A673 (cell line): ENCODE measurements around the gene EML1. TPM values are rescaled to one million over a fixed set of nuclear protein-coding genes. Genes with fewer than 3 reads are reported as not detected.

ENCODE experiments used
- BruUV-seq: library from RNA; stranded (reverse); fragments of 400-500 nt; replicated peaks from 2 replicates; lab custom pipeline; 2021; lab: Mats Ljungman, UMichigan
- CTCF ChIA-PET: fragments of 300-600 bp; sonication (Branson Sonifier 250); formaldehyde crosslinking; loops from one replicate; lab custom pipeline; 2022; ENCODE audit warnings: antibody characterized with exemption; lab: Charles Lee
- POLR2A ChIA-PET: fragments of 300-600 bp; sonication (Branson Sonifier 250); formaldehyde crosslinking; loops from one replicate; lab custom pipeline; 2022; ENCODE audit warnings: antibody characterized with exemption; ENCODE audit not compliant: low non-redundant PET; lab: Charles Lee
- DNase-seq: peaks from one replicate; pipeline ENCODE4 v3.0.0-alpha.2; 2015; ENCODE audit warnings: low spot score
- H3K27ac ChIP-seq: fragments of 200-600 bp; sonication (generic); 2 replicates; pipeline ENCODE4 v1.5.1; 2016; ENCODE audit warnings: mixed run types, low read depth, mild to moderate bottlenecking, mixed read lengths, antibody characterized with exemption, low read length; ENCODE audit not compliant: poor library complexity, severe bottlenecking
- H3K27me3 ChIP-seq: fragments of 200-600 bp; sonication (generic); replicated peaks from 2 replicates; pipeline ENCODE4 v1.6.1; 2017; ENCODE audit warnings: mixed run types, low read depth, mild to moderate bottlenecking, mixed read lengths, antibody characterized with exemption, low read length; ENCODE audit not compliant: insufficient read depth, poor library complexity
- H3K36me3 ChIP-seq: fragments of 200-600 bp; sonication (generic); 2 replicates; pipeline ENCODE4 v1.6.1; 2016; ENCODE audit warnings: mixed run types, mild to moderate bottlenecking, mixed read lengths, antibody characterized with exemption, low read length; ENCODE audit not compliant: insufficient read depth, poor library complexity, severe bottlenecking
- H3K4me1 ChIP-seq: fragments of 200-600 bp; sonication (generic); 2 replicates; pipeline ENCODE4 v1.6.1; 2017; ENCODE audit warnings: mixed run types, mild to moderate bottlenecking, mixed read lengths, antibody characterized with exemption, low read length; ENCODE audit not compliant: insufficient read depth, poor library complexity, severe bottlenecking
- H3K4me3 ChIP-seq: fragments of 200-600 bp; sonication (generic); 2 replicates; pipeline ENCODE4 v1.5.1; 2016; ENCODE audit warnings: low read depth, mixed run types, mild to moderate bottlenecking, mixed read lengths, low read length; ENCODE audit not compliant: poor library complexity, severe bottlenecking
- H3K9me3 ChIP-seq: fragments of 200-600 bp; sonication (generic); 2 replicates; pipeline ENCODE4 v1.6.1; 2016; ENCODE audit warnings: mixed run types, low read depth, mild to moderate bottlenecking, mixed read lengths, antibody characterized with exemption, low read length; ENCODE audit not compliant: poor library complexity, severe bottlenecking
- EZH2 ChIP-seq: fragments of 200-600 bp; sonication (generic); IDR thresholded peaks from 2 replicates; pipeline ENCODE4 v1.6.1; 2017; ENCODE audit warnings: borderline replicate concordance, low read depth, mild to moderate bottlenecking, mixed read lengths, antibody characterized with exemption, low read length; ENCODE audit not compliant: poor library complexity, severe bottlenecking
- intact Hi-C: fragments of 100-400 bp; cut with micrococcal nuclease; formaldehyde crosslinking; loops from one replicate; pipeline ENCODE4 v1.10.0; 2022; ENCODE audit not compliant: unreplicated experiment
- total RNA-seq: library from RNA; stranded (reverse); gene quantifications from 2 replicates; pipeline ENCODE4 v1.2.3, GENCODE V29; 2021
- TF ChIP-seq, protein P1 (sequence below): fragments of 300-800, 200-600 bp; sonication (generic); conservative IDR thresholded peaks from 2 replicates; pipeline ENCODE4 v1.5.1; 2017; ENCODE audit warnings: low read depth, mild to moderate bottlenecking, antibody characterized with exemption, low read length, moderate library complexity, mixed read lengths

The EML1 gene
- total RNA-seq, 1 experiment from 2014 or later, result 34.1 TPM

- Histone ChIP-seq H3K36me3 (no peaks in the 10 kb centered on the region), H3K9me3 (no peaks in the 10 kb centered on the region), H3K27ac (no peak overlapping the region), H3K27me3 (no peaks in the 10 kb centered on the region), H3K4me3 (no peak overlapping the region), H3K4me1 (no peaks in the 10 kb centered on the region)
- CTCF ChIA-PET, result no interaction called here
- BruUV-seq, result no TSS peak
- intact Hi-C loops, result no loop called here
- POLR2A ChIA-PET, result no interaction called here
- TF ChIP-seq, protein P1, sequence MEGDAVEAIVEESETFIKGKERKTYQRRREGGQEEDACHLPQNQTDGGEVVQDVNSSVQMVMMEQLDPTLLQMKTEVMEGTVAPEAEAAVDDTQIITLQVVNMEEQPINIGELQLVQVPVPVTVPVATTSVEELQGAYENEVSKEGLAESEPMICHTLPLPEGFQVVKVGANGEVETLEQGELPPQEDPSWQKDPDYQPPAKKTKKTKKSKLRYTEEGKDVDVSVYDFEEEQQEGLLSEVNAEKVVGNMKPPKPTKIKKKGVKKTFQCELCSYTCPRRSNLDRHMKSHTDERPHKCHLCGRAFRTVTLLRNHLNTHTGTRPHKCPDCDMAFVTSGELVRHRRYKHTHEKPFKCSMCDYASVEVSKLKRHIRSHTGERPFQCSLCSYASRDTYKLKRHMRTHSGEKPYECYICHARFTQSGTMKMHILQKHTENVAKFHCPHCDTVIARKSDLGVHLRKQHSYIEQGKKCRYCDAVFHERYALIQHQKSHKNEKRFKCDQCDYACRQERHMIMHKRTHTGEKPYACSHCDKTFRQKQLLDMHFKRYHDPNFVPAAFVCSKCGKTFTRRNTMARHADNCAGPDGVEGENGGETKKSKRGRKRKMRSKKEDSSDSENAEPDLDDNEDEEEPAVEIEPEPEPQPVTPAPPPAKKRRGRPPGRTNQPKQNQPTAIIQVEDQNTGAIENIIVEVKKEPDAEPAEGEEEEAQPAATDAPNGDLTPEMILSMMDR, result no peak
- TF ChIP-seq EZH2, result no peak
- DNase-seq, result no peak
These were observed 36.2 kb downstream of the EML1 start for GRCh38 chr14:99829450-99829849.

DNA sequence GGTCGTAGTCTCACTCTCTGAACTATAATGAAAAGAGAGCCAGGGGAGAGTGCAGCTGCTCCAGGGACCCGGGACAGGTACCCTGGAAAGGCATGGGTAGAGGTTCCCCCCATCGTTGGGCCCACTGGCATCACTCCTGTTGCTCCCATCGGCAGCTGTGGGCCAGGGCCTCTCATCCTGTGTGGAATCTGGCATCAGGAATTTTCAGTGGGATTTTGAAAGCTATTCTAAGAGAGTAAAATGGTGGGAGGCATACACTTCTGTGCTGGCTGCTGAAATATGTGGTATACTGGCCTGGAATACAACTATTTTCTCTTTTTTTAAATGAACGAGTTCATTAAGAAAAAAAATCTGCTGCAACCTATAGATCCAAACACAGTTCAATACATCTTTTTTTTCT is 38.1 kb downstream of the EML1 start:
- H3K4me1 ChIP-seq, result no peaks in the 10 kb centered on the region
- H3K9me3 ChIP-seq, result no peaks in the 10 kb centered on the region
- TF ChIP-seq EZH2, result no peak
- TF ChIP-seq, protein P1, result no peak
- DNase-seq, result no peak
- no peaks in the 10 kb centered on the region for H3K27me3 ChIP-seq
- no peak overlapping the region for H3K27ac ChIP-seq
- ChIA-PET CTCF (no interaction called here), POLR2A (no interaction called here)
- intact Hi-C loops, result no loop called here
- H3K4me3 ChIP-seq, result no peak overlapping the region
- BruUV-seq, result no TSS peak
- no peaks in the 10 kb centered on the region for H3K36me3 ChIP-seq

DNA sequence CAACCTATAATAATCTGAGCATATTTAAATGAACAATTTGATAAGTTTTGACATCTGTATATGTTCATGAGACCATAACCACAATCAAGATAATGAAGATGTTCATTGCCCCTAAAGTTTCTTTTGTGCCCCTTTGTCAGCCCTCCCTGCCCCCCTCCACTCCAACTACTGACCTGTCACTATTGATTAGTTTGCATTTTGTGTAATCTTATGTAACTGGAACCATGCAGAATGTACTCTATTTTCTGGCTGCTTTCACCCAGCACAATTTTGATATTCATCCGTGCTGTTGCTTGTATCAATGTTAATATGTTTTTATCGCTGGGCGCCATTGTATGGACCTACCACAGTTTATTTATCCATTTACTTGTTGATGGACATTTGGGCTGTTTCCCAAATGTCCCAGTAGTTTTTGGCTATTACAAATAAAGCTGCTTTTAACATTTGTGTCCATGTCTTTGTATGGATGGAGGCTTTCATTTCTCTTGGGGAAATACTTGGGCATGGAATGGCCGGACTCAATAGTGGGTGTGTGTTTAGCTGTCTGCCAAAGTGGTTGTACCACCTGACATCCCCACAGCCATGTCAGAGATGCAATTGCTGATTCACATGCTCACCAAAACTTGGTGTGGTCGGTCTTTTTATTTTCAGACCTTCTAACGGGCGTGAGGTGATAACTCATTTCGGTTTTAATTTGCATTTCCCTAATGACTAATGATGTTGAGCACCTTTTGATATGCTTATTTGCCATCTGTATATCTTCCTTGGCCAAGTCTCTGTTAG is 38.9 kb downstream of the EML1 start:
- Histone ChIP-seq H3K27ac (no peak overlapping the region), H3K9me3 (no peaks in the 10 kb centered on the region), H3K27me3 (no peaks in the 10 kb centered on the region), H3K4me1 (no peaks in the 10 kb centered on the region), H3K36me3 (no peaks in the 10 kb centered on the region), H3K4me3 (no peak overlapping the region)
- POLR2A ChIA-PET, result interaction anchor here (0.6 kb wide), 2 partner anchors 171 to 229 kb away, joined by 3 read pairs; no protein-coding TSS in a partner anchor
- no TSS peak for BruUV-seq
- TF ChIP-seq EZH2, result no peak
- TF ChIP-seq, protein P1, result no peak
- intact Hi-C loops, result no loop called here
- DNase-seq, result no peak
- CTCF ChIA-PET, result no interaction called here
